Upper lobe of right lung (tissue), 1 donor: ENCODE results near the gene PLPPR5. TPM values are rescaled to one million over a fixed set of nuclear protein-coding genes. Genes with fewer than 3 reads are reported as not detected.

ENCODE experiments used
- ATAC-seq: fragments of 200-7000 bp; cut with Tn5 transposase; one replicate; pipeline ENCODE4 v1.9.1; 2020; ENCODE audit warnings: mild to moderate bottlenecking, moderate library complexity
- DNase-seq: peaks from one replicate; pipeline ENCODE4 v3.0.0-alpha.2; 2020
- H3K27ac ChIP-seq: fragments of 200-600 bp; one replicate; pipeline ENCODE4 v1.8.0; 2022
- H3K27me3 ChIP-seq: fragments of 200-600 bp; one replicate; pipeline ENCODE4 v1.8.0; 2022; ENCODE audit warnings: mild to moderate bottlenecking
- H3K36me3 ChIP-seq: fragments of 200-600 bp; one replicate; pipeline ENCODE4 v1.8.0; 2022
- H3K4me1 ChIP-seq: fragments of 200-600 bp; one replicate; pipeline ENCODE4 v1.8.0; 2022
- H3K4me3 ChIP-seq: fragments of 200-600 bp; one replicate; pipeline ENCODE4 v1.8.0; 2022; ENCODE audit warnings: mild to moderate bottlenecking
- H3K9me3 ChIP-seq: fragments of 200-600 bp; one replicate; pipeline ENCODE4 v1.8.0; 2022
- intact Hi-C: fragments of 100-400 bp; cut with DNase I; formaldehyde crosslinking; loops from one replicate; pipeline ENCODE4 v1.11.0; 2022
- total RNA-seq: library from RNA; stranded (reverse); fragmentation: NEBNext Ultra II Directional; extraction: Animal tissue kit (Norgen Biotek cat#: 25700); gene quantifications from one replicate; pipeline ENCODE4 v1.2.1, GENCODE V29; 2021
- TF ChIP-seq, protein P1 (sequence below): fragments of 200-600 bp; IDR thresholded peaks from one replicate; pipeline ENCODE4 v1.8.0; 2022; ENCODE audit warnings: antibody characterized with exemption
- donor health status: DM: no; HTN: yes; CAD: no; lungs with severe emphysema.

Gene PLPPR5
- total RNA-seq, 1 donor from 2014 or later: not detected

DNA sequence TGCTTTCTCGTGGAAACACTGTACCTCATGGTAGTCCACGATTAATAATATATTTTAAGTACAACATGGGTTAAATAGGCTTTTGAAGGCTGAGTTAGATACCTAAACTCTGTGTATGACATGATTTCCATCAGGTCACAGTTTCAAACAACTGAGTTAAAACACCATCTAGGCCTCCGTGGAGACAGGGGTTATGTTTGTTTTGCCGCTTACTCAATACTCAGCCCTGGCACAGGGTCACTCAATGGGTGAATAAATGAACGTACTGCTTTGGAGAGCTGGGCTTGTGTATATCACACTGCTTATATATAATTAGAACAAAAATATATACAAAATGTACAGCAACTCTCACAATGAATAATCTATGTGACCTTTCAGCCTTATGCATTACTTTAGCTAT, 72.5 kb downstream of the PLPPR5 start:
- DNase-seq: no peak
- no peaks in the 10 kb centered on the region for H3K36me3 ChIP-seq
- H3K27ac ChIP-seq: no peak overlapping the region
- TF ChIP-seq, protein P1, sequence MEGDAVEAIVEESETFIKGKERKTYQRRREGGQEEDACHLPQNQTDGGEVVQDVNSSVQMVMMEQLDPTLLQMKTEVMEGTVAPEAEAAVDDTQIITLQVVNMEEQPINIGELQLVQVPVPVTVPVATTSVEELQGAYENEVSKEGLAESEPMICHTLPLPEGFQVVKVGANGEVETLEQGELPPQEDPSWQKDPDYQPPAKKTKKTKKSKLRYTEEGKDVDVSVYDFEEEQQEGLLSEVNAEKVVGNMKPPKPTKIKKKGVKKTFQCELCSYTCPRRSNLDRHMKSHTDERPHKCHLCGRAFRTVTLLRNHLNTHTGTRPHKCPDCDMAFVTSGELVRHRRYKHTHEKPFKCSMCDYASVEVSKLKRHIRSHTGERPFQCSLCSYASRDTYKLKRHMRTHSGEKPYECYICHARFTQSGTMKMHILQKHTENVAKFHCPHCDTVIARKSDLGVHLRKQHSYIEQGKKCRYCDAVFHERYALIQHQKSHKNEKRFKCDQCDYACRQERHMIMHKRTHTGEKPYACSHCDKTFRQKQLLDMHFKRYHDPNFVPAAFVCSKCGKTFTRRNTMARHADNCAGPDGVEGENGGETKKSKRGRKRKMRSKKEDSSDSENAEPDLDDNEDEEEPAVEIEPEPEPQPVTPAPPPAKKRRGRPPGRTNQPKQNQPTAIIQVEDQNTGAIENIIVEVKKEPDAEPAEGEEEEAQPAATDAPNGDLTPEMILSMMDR: no peak
- H3K4me1 ChIP-seq: no peaks in the 10 kb centered on the region
- H3K4me3 ChIP-seq: no peak overlapping the region
- H3K27me3 ChIP-seq: no peaks in the 10 kb centered on the region
- no peaks in the 10 kb centered on the region for H3K9me3 ChIP-seq
- ATAC-seq: no peak
- intact Hi-C loops: no loop called here

DNA sequence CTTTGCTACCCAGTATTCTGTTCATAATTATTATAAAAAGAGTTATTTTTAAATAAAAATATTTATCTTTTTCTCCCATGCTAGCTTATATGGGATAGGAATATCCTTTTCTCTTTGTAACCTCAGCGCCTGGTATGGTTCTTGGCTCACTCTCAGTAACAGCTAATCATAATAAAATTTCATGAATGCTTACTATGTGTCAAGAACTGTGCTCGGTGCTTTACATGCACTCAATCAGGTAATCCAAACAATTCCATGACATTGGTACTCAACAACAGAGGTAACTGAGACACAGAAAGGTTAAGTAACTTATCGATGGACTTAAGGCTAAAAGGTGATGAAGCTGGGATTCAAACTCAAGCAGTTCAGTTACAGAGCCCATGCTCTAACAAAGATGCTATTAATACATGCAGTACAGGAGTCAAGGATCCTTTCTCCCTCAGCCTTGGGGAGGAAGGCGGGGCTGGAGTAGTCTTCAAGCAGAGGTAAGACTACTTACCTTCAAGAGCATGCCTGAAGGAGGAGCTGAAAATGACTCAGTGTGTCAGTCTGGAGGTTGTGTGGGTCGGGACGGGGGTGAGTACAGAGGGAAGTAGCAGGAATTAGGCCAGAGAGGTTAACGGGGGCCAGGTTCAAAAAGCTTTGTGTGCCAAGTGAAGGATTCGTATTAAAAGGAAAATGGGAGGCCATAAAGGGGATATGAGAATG, 73.4 kb downstream of the PLPPR5 start:
- ATAC-seq: peak; percentile 74

DNA sequence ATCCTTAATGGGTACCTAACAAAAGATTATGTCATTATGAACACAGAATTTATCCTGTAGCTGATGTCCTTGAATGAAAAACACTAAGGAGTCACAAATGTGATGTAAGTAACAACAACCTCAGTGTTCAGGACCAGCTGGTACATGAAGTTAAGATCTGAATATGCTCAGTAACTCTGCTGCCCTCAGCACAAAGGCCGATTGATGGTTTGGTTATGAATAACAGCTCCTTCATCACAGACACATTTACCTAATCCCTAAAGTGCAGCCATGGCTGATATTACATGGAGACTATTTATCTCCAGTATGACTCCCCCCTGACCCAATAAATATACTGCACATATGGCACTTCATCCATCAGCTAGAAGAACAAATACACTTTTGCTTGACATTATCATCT, 75.2 kb downstream of the PLPPR5 start:
- no peak for DNase-seq
- intact Hi-C loops: no loop called here

More for the DNA sequence above, 73.4 kb downstream of the PLPPR5 start:
- no peaks in the 10 kb centered on the region for H3K27me3 ChIP-seq
- DNase-seq: no peak
- no peak overlapping the region for H3K27ac ChIP-seq
- intact Hi-C loops: no loop called here
- no peaks in the 10 kb centered on the region for H3K36me3 ChIP-seq
- no peaks in the 10 kb centered on the region for H3K4me1 ChIP-seq
- H3K9me3 ChIP-seq: no peaks in the 10 kb centered on the region
- no peak overlapping the region for H3K4me3 ChIP-seq
- TF ChIP-seq, protein P1: no peak

DNA sequence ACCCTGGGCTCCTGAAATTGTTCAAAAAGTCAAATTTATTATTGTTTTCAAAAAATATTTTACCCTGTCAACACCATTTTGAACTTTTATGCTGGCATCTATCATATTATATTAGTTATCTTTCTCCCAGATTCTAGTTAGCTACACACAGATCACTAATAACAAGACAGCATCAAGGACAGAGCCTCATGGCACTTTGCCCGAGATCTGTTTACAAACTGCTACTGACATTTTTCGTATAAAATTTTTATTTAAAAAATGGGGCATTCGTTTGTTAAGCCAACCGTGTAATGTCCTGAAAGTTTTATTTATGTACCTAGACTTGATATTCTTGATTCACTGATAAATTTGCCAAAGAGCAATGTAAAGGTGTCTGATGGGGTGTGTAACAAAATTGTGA, 78.1 kb downstream of the PLPPR5 start:
- Histone ChIP-seq H3K4me3 (no peak overlapping the region), H3K4me1 (no peaks in the 10 kb centered on the region), H3K27me3 (no peaks in the 10 kb centered on the region), H3K36me3 (no peaks in the 10 kb centered on the region), H3K9me3 (no peaks in the 10 kb centered on the region), H3K27ac (no peak overlapping the region)
- no peak for DNase-seq
- intact Hi-C loops: no loop called here
- no peak for ATAC-seq
- TF ChIP-seq, protein P1: no peak

More for the DNA sequence above, 75.2 kb downstream of the PLPPR5 start:
- TF ChIP-seq, protein P1: no peak
- H3K9me3 ChIP-seq: no peaks in the 10 kb centered on the region
- no peaks in the 10 kb centered on the region for H3K4me1 ChIP-seq
- H3K4me3 ChIP-seq: no peak overlapping the region
- no peaks in the 10 kb centered on the region for H3K27me3 ChIP-seq
- H3K36me3 ChIP-seq: no peaks in the 10 kb centered on the region
- no peak overlapping the region for H3K27ac ChIP-seq
- no peak for ATAC-seq

DNA sequence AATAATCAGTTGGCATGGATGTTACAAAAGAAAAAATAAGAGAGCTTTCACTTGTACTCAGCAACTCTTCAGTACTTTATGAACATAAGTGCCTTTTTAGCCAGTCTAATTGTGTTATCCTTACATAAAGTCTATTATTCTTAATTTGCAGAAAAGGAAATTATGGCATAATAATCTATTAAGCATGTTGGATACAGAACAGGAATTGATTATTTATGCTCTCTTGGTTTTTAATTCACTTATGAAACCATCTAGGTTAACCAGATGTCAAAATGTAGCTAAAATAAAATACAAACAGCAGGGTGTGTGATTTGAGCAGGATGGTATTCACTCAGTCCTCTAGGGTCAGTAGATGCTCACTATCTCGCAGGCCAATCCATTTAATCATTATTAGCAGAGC, 79.7 kb downstream of the PLPPR5 start:
- TF ChIP-seq, protein P1: no peak
- ATAC-seq: no peak
- H3K27me3 ChIP-seq: no peaks in the 10 kb centered on the region
- H3K4me1 ChIP-seq: no peaks in the 10 kb centered on the region
- H3K4me3 ChIP-seq: no peak overlapping the region
- H3K9me3 ChIP-seq: no peaks in the 10 kb centered on the region
- intact Hi-C loops: no loop called here
- H3K27ac ChIP-seq: no peak overlapping the region
- no peak for DNase-seq
- no peaks in the 10 kb centered on the region for H3K36me3 ChIP-seq
